ENCODE measurements around the gene MED15.
"Not testable (repeated sequence)": the region's sequence is repeated elsewhere in the genome, so short reads cannot be mapped to it uniquely, and the experiment has no call there.

GRCh38 chr22:20619893-20620194 lies 112.4 kb downstream of the MED15 start:
- TF ChIP-seq TEAD4 (IDR thresholded peaks at IDR 0.05; ENCODE audit: low read depth, low read length); EZH2 (IDR thresholded peaks at IDR 0.05; ENCODE audit: low read depth, low read length, severe bottlenecking); CBX8 (IDR thresholded peaks at IDR 0.05; ENCODE audit: borderline replicate concordance, low read depth, low read length); CBX5 (IDR thresholded peaks at IDR 0.05; ENCODE audit: low read depth, low read length); HDAC6 (IDR thresholded peaks at IDR 0.05; ENCODE audit: low read depth, low read length); KDM1A (IDR thresholded peaks at IDR 0.05; ENCODE audit: borderline replicate concordance, low read length): not testable (repeated sequence)
- TF ChIP-seq, protein P1, sequence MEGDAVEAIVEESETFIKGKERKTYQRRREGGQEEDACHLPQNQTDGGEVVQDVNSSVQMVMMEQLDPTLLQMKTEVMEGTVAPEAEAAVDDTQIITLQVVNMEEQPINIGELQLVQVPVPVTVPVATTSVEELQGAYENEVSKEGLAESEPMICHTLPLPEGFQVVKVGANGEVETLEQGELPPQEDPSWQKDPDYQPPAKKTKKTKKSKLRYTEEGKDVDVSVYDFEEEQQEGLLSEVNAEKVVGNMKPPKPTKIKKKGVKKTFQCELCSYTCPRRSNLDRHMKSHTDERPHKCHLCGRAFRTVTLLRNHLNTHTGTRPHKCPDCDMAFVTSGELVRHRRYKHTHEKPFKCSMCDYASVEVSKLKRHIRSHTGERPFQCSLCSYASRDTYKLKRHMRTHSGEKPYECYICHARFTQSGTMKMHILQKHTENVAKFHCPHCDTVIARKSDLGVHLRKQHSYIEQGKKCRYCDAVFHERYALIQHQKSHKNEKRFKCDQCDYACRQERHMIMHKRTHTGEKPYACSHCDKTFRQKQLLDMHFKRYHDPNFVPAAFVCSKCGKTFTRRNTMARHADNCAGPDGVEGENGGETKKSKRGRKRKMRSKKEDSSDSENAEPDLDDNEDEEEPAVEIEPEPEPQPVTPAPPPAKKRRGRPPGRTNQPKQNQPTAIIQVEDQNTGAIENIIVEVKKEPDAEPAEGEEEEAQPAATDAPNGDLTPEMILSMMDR (IDR thresholded peaks at IDR 0.05; ENCODE audit: control extremely low read depth in 1 of 3, insufficient read depth in 1 of 3, low read depth in 1 of 3, low read length in 3 of 3), result not testable (repeated sequence)

Measured in H1 (cell line).